HG03571 (cell line): ENCODE results near the gene ZC3H18.

Experiments used
- ATAC-seq: cut with Tn5 transposase; IDR thresholded peaks from one replicate; pipeline ENCODE4 v1.9.1; 2021; ENCODE audit not compliant: unreplicated experiment

The ZC3H18 gene

DNA sequence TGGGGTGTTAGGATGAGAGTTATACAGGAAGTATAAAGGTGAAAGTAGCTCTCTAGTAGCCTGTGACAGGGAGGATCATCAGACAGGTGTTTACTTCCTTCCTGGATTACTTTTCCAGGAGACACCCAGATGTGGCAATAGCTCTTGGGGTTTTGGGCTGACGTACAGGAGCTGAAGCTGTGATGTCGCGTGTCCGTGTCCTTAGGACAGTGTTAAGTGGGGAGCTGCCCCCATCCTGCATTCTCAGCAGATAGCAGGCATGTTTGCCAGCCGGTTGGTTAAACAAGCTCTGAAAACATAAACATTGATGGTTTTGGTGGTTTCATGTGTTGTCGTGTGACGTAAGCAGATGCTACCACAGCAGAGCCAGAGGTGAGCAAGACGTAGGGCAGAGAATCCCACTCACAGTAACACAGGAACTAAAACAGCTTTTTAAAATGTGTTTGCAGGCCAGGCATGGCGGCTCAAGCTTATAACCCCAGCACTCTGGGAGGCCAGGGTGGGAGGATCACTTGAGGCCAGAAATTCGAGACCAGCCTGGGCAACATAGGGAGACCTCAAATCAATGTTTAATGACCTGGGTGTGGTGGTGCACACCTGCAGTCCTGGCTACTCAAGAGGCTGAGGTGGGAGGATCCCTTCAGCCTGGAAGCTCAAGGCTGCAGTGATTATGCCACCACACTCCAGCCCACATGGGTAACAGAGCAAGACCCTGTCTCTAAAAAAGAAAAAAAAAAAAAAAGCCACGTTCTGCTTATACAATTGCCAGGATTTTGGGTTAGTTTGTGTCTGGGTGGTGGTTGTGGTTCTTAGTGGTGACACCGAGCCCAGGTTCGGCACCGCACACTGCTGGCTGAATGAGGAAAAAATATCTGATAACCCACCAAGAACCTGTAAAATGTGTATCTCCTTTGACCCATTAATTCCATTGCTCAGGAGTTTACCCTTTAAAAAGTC, 49.9 kb downstream of the ZC3H18 start:
- no peak for ATAC-seq

DNA sequence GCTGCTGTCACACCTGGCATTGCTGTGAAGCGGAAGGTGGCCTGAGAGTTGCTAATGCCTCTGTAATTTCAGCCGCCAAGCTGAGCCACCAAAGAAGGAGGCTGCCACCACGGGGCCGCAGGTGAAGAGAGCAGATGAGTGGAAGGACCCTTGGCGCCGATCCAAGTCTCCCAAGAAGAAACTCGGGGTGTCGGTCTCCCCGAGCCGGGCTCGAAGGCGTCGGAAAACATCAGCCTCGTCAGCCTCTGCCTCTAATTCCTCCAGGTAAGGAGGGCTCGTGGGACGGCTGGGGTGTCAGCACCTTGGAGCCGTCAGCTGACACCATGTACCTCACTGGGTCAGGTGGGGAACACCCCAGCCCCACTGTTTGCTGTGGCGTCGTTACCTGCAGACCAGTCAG, 51.9 kb downstream of the ZC3H18 start:
- ATAC-seq: no peak

DNA sequence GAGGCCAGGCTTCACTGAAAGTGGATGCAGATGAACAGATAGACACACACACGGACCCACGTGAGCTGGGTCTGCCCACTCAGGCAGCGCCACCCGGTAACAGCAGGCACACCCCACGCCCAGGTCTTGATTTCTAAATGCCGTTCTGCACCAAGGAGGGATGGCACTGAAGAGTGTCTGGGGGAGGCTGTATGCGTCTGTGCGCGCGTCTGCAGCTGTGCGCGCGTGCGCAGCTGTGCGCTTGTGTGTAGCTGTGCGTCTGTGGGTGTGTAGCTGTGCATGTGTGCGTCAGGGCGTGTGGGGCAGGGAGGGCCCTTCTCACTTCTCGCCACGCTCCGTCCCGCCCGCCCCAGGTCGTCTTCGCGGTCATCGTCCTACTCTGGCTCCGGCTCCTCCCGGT, 52.7 kb downstream of the ZC3H18 start:
- no peak for ATAC-seq

DNA sequence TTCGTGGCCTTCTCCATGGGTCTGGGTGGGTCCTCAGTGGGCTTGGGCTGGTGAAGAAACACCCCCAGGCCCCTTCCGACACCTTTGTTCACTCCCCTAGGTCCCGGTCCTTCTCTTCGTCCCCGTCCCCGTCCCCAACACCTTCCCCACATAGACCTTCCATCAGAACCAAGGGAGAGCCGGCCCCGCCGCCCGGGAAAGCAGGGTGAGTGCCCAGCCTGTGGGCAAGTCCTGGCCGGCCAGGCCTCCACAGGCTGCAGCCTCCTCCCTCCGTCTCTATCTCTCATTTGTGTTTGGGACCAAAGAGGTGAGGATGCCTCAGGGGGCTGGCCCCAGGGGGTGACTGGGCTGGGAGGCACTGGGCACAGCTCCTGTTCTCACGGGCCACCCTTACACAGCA, 53.7 kb downstream of the ZC3H18 start:
- no peak for ATAC-seq

DNA sequence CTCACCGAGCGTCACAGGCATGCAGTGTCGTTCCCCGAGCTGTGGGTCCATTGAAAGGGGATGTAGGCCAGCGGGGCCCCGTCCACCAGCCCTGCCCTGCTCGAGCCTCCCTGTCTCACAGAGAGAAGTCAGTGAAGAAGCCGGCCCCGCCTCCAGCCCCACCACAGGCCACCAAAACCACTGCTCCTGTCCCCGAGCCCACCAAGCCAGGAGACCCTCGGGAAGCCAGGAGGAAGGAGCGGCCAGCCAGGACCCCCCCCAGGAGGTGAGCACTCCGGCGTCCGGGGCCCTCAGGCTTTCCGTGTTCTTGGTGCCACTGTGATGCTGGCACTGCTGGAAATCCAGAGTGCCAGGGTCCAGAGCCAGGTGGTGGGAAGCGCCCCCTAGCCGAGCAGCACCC, 54.3 kb downstream of the ZC3H18 start:
- ATAC-seq: no peak

DNA sequence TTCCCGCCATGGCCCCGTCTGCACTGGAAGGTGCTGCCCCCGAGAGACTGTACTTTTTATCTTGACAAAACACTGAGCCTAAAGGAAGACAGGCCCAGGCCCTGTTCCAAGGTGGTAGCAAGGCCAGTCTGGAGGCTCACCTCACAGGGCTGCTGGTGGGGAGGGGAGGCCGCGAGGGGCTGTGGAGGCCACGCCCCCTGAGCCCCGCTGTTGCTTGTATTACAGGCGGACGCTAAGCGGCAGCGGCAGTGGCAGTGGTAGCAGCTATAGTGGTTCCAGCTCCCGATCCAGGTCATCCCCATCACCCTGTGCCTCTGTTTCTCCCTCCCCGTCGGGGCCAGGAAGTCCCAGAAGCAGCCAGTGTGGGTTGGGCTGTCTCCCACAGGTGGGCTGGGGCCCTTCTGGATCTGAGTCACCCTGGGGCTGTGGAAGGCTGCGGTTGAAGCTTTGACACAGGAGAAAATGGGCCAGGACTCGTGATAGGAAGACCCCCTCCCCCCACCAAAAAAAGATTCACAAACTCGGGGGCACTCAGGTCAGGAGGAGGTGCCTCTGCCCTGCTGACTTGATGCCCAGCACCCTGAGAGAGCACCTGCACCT, 54.9 kb downstream of the ZC3H18 start:
- no peak for ATAC-seq

DNA sequence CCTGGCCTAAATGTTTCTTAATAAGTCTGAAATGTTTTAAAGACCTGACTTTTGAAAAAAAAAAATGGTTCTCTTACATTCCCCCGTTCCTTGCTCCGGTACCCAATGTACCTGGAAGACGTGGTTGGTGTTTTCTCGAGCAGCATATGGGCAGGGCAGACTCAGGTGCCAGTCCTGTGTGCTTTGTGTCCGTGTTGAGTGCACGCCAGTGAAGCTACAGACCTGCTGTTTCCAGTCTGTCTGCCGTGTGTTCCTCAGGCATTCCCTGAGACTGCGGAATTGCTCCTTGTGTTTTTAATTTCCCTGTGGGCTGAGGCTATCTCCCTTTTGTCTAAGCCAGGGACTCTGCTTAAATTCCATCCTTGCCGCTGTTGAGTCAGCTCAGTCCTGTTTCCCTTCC, 56.4 kb downstream of the ZC3H18 start:
- ATAC-seq: no peak

DNA sequence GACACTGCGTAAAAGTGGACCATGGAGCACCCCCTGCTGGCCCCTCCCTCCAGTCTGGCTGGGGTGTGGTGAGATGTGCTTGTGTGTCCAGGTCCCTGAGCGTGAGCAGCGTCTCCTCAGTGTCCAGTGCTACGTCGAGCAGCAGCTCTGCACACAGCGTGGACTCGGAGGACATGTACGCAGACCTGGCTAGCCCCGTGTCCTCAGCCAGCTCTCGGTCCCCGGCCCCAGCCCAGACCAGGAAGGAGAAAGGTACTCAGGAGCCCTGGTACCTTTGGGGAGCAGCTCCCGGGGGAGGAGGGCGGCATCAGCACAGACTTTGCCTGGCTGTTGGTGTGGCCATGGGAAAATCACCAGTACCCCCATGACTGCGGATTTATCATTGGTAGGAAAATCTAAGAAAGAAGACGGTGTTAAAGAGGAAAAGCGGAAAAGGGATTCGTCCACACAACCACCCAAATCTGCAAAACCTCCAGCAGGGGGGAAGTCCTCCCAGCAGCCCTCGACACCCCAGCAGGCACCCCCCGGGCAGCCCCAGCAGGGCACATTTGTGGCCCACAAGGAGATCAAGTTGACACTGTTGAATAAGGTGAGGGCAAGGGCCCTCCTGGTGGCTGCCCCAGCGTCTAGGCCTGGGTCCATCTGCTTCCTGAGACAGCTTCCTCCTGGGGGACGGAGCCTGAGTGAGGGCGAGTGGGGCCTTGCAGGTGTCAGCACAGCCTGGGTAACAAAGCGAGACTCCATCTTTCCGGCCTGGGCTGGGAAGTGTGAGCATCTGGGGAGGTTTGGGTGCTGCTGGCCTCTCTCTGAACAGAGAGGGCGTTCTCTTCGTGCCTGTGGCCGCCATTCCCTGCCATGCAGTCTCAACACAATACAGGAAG, 57.6 kb downstream of the ZC3H18 start:
- no peak for ATAC-seq

DNA sequence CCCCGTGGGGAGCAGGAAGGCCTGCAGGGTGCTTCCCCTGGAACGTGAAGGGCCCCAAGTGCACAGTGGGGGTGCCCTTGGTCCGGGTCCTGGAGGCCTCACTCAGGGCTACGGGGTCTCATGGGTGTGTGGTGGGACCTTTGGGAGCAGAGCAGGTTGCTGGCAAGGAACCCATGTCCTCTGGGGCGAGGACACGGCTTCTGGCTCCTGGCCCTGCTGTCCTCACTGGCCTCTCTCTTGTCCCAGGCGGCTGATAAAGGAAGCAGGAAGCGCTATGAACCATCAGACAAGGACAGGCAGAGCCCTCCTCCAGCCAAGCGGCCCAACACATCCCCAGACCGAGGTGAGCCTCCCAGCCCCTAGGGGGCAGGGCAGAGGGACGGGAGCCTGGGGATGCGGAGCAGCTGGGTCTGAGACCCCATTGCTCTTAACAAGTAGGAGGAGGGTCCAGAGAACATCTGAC, 58.3 kb downstream of the ZC3H18 start:
- ATAC-seq: no peak

DNA sequence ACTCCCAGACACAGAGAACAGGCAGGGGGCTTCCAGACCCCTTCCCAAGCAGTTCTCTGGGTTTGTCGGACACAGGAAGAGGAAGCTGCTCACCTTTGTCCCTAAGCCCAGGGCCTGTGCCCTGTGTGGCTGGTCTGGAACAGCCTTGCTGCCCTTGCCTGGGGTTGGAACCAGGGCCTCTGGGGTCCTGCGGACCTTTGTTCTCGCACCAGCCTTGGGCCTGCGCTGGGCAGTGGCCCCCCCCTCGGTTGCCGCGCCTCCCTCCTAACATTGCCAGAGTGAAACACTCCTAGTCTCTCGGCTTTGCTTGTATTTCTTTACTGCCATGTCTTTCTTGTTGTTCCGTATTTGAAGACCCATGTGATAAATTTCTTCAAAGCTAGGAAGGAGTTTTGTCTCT, 59.6 kb downstream of the ZC3H18 start:
- no peak for ATAC-seq

DNA sequence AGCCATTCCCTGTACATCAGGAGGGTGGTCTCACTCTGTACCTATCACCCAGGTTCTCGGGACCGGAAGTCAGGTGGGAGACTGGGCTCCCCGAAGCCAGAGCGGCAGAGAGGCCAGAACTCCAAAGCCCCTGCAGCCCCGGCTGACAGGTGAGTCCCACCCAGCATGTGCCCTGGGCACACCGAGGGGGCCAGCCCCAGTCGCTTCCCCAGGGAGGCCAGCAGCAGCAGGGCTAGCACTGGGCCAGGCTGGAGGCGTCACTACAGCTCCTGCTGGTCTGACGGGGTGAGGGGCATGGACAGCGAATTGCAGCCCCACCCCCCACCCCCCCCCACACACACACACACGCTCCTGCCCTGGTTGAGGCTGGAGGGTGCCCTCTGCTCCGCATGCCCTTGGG, 60.2 kb downstream of the ZC3H18 start:
- no peak for ATAC-seq

DNA sequence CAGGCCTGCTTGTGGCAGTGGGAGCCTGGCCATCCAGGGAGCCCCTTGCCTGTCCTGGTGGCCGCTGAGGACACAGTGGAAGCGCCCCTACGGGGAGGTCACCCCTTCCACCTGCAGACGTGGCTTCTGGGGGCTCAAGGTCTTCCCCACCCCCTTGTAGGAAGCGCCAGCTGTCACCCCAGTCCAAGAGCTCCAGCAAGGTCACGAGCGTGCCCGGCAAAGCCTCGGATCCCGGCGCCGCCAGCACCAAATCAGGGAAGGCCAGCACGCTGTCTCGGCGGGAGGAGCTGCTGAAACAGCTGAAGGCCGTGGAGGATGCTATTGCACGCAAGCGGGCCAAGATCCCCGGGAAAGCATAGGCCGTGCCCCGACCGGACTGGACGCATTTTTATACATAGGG, 60.7 kb downstream of the ZC3H18 start:
- no peak for ATAC-seq

DNA sequence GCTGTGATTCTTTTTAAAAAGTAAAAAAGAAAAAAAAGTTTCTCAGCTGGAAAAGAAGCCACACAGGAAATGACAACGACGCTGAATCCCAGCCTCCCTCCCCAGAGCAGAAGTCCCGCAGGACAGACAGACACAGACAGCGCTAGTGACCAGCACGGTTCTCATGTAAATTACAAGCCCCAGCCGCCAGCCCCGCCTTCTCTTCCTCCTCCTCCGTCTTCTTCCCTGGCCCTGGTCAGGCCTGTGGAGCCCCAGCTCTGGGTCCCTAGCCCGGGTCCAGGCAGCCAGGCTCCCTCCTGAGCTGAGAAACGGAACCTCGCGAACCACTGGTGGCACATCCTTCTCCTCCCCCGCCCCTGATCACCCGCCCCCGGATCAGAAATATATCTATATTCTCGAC, 61.2 kb downstream of the ZC3H18 start:
- no peak for ATAC-seq

DNA sequence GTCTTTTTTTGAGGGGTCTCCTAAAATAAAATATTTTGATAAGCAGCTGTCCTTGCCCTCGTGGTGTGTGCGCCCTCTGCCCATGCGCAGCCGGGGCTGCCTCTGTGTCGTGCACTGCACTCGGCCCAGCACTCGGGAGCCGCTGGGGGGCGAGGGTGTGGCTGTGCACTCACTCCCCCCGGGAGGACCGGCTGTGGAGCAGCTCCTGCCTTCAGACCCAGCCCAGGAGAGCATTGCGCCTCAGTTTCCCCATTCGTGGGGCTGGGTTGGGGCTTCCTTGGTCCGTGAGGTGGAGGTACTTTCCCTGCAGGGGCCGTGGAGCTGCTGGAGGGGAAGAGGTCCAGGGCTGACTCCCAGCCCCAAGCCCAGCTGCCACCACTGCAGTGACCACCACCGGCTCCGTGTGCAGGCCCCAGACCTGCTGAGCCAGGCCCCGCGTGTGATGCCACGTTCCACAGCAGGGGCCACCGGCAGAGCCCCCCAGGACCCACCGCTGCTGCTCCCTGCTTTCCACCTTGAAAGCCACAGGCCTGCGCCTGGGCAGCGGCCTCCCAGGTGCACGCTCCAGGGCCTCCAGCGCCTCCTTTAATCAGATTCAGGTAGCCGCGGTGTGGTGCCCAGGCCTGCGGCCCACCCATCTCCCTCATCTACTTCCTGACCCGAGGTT, 61.9 kb downstream of the ZC3H18 start:
- ATAC-seq: no peak

DNA sequence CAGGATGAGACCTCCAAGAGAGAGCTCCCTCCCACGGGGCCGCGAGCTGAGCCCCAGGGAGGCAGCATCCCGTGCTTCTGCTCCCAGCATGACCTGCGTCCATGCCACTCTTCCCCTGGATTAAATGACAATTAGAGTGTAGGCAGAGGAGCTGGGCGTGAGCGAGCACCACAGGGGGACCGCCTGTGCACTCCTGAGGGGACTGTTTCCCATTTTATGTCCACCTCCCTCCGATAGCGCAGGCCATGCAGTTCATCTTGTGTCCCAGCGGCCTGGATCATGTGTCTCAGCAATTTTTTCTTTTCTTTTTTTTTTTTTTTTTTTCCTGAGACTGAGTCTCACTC, 62.4 kb downstream of the ZC3H18 start:
- no peak for ATAC-seq

DNA sequence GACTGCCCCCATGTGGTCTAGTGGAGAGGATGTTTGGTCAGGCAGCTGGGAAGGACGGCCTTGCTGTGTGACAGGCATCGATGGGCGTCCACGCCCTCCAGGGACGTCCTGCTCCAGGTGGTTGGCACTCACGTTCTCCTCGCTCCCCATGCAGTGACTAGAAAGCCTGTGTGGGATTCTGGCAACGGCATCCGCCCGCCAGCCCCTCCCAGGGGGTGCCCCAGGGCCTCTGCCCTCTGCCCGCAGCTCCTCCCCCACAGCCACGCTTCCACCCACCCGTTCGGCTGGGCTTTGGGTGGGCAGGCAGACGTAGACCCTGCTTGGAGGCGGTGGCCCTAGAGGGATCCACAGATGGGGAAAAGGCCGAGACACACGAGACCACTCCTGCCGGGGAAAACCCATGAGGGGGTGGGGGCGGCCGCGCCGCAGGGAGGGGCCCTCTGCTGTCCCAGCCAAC, 63.5 kb downstream of the ZC3H18 start:
- no peak for ATAC-seq

DNA sequence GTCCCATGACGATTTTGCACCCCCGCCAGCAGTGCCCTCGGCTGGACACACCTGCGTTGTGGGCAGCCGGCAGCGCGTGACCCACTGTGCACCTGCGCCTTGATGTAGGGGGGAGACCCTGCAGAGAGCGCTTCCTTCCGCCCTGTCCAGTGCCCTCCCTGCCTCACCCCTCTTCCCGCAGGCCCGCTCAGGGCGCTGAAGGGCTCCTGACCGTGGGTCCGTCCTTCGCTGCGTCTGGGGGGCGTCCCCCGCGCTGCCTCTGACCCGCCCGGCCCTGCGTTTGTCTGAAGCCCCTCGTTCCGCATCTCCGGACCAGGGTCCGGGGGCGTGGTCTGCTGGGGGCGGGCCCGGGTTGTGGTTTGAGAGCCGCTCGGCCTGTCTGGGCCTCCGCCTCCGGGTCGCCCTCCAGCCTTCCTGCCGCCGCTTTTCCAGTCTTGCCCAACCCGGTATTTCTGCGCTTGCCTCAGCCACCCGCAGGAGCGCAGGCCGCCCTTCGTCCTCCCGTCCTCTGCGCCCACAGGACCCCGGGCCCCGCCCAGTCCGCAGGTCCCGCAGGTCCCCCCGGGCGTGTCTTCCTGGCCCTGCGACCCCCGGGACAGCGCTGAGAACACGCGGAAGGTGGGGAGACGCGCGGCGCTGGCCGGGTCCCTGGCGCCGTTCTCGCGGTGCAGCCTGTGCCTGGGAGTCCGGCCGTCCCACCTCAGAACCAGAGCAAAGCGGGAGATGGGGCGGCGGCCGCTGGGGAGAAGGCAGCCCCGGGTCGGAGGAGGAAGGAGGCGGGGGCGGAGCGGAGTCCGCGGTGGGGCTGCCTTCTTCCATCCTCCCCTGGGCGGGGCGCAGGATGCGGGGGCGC, 64.2 kb downstream of the ZC3H18 start:
- ATAC-seq: no peak

DNA sequence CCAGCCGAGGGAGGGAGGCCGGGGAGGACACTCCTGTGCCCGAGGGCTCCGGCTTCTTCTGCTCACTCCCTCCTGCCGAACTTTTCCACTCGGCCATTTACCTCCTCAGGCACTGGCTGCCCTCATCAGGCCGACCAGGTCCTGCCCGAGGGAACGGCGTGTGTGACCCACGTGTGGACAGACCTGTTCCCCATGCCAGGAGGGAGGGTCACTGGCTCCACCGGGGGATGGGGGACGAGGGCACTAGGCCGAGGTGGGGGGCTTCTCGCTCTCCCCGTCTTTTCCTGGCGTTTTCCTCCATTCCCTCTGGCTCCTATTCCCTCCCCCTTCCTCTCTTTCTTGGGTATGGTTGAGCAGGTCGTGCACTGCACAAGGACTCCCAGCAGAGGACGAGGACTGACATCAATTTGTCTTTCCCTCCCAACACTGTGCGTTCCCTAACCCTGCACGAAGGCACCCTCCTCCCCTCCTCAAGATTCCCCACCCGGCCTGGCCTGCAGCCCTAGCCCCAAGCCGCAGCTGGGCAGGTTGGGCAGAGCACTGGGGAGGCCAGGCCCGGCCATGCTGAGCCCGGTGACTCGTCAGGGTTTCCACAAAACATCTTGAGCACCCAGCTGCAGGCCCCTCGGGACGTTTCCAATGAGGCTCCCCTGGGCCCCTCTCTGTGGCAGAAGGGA, 64.9 kb downstream of the ZC3H18 start:
- no peak for ATAC-seq

DNA sequence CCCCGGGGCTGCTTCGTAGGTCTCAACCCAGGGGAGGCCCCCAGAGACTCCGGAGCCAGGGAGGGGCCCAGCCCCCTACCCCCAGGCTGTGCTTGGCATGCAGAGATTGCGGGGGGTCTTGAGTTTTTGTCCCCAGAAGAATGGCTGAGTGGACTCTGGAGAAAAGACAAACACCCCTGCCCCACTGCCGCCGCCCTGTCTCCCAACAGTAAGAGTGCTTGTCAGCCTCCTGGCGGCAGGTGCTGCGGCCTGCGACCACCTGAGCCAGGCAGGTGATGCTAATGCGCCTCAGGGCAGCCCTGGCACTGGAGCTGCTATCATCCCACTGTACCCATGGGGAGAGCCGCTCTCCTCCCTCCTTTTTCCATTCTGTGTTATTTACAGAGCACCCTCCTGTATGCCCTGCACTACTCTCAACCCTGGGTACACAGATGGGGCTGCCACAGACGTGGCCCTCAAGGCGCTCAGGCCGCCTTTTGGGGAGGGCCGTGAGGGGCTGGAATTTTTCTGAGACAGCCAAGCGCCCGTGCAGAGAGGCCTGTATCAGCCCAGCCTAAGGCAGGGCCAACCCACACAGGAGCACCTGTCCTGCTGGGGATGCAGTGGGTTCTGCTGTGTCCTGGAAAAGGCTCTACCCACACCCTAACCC, 65.6 kb downstream of the ZC3H18 start:
- ATAC-seq: no peak
